GM12865 (cell line): ENCODE measurements around the gene ATXN2.
"Not testable (repeated sequence)": the region's sequence is repeated elsewhere in the genome, so short reads cannot be mapped to it uniquely, and the experiment has no call there.

ENCODE experiments used
- DNase-seq: peaks from one replicate; pipeline ENCODE4 v3.0.0; 2010; ENCODE audit warnings: low read depth
- H3K4me3 ChIP-seq: 2 replicates; pipeline ENCODE4 v1.5.1; 2011; ENCODE audit warnings: mild to moderate bottlenecking, low read depth, low read length, control low read depth
- CTCF ChIP-seq: IDR thresholded peaks from 2 replicates; pipeline ENCODE4 v1.5.1; 2011; ENCODE audit warnings: low read length, control low read depth, low read depth, inconsistent platforms; ENCODE audit not compliant: insufficient read depth; ENCODE audit errors: missing control alignments

Gene ATXN2

DNA sequence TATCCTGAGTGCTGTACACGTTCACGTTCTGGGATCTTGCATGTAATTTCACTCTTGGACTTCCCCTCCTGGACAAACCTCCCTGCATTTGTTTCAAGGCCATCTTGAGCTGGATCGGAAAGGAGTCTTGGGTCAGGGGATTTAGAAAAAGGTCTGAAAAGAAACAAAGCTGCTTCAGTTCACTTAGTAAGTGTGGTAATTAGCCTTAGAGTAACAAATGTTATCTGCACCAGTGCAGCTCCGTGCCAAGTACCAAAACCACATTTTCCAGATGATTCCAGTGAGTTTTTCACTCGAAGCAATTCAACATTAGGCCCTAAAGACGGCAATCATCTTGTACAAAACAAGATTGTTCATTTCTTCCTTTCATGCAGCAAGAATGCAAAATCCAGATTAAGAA lies 39.4 kb upstream of the ATXN2 start:
- TF ChIP-seq CTCF: no peak
- DNase-seq: no peak

DNA sequence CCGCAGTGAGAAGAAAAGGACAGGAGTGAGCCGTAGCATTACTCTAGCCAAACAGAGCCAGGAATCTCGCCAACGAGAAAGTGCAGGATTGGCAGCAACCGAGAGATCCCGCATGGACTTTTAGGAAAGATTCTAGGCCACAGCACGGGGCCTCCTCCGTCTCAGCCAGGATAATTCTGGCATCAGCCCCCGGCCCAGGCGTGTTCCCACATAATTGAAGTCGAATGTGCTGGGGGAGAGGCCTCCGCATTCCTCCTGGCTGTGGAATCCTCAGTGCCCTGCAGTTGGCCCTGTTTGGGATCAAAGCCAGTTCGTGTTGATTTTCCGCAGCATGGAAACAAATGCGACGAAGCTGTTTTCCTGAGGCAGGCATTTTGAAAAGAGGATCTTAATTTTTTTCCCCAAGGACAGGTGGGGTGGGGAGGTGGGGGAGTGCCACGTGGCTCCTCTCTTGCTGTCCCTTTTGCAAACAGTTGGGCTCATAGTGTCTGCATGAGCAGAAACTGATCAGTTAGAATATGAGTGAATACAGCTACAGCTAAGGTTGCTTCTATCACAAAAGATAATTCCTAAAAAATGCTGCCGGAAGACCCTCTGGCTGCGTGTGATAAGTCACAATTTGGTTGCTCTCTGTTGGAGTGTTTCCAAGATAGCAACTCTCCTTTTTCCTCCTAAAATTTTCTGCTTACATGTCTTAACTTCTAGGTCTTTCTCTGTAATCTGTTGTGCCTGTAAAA lies 37.3 kb upstream of the ATXN2 start:
- DNase-seq: no peak
- no peak overlapping the region for H3K4me3 ChIP-seq
- TF ChIP-seq CTCF: no peak

More for the DNA sequence above, 39.4 kb upstream of the ATXN2 start:
- H3K4me3 ChIP-seq: no peak overlapping the region

DNA sequence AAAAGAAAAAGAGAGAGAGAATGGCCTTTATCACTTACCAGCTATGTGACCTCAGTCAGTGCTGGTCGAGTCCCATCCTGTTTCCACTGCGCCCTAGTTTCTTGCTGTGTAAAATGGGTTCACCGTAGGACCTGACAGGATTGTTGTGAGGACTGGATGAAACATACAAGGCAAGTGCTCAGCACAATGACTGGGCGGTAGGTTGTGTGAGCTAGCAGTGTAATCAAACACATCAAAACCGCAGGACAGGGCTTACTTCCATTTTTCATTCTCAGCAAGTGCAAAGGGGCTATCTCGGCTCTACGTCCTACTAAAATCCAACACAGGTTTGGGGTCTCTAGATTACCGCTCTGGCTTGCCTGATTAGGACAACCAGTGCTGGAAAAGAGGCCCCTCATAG lies 36.4 kb upstream of the ATXN2 start:
- no peak overlapping the region for H3K4me3 ChIP-seq
- TF ChIP-seq CTCF: no peak
- DNase-seq: no peak

DNA sequence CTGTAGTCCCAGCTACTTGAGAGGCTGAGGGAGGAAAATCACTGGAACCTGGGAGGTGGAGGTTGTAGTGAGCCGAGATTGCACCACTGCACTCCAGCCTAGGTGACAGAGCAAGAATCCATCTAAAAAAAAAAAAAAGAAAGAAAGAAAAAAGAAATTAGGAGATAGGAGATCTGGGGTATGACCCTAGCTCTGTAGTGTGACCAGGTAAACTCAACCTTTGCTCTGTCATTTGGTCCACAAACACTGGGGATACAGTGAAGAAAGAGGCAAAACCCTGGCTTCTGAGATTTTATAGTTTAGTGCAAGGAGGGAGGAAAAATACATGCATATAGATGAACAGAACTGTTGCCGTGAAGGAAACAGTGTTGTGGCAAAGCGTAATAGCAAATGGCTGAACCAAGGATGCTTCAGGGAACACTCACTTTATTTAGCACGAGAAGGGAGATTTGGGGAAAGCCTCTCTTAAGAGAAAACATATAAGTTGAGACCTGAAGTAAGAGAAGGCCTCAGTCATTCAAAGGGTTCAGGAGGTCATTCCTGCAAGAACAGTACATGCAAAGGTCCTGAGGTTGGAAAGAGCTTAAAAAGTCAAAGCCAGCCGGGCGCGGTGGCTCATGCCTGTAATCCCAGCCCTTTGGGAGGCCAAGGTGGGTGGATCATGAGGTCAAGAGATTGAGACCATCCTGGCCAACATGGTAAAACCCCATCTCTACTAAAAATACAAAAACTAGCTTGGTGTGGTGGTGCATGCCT lies 29.6 kb upstream of the ATXN2 start:
- no peak for TF ChIP-seq CTCF
- no peak for DNase-seq
- H3K4me3 ChIP-seq: no peak overlapping the region

DNA sequence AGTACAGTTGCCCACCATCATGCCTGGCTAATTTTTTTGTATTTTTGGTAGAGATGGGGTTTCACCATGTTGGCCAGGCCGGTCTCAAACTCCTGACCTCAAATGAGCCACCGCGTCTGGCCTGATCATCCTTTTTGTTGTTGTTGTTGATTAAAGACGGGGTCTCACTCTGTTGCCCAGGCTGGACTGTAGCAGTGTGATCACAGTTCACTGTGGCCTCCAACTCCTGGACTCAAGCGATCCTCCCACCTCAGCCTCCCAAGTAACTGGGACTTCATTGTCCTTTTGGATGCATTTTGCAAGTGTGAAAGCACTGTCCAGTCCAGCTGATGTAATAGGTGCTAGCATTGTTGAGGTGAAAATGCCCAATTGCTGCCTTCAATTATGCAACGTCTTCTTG lies 27.1 kb upstream of the ATXN2 start:
- DNase-seq: no peak
- TF ChIP-seq CTCF: no peak
- H3K4me3 ChIP-seq: no peak overlapping the region

DNA sequence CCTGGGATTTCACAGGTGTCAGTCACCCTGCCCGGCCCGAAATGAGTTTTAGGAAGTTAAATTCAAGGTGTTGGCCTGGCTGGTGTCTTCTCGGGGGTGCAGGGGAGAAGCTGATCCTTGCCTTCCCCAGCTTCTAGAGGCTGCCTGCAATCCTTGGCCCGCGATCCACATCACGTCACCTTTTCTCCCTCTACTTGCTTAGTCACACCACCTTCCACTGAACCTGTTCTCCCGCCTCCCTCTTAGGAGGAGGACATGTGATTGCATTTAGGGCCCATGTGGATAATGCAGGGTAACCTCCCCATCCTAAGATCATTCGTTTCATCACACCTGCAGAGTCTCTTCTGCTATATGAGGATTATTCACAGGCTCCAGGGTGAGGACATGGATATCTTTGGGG lies 25.4 kb upstream of the ATXN2 start:
- DNase-seq: no peak
- no peak for TF ChIP-seq CTCF
- no peak overlapping the region for H3K4me3 ChIP-seq

DNA sequence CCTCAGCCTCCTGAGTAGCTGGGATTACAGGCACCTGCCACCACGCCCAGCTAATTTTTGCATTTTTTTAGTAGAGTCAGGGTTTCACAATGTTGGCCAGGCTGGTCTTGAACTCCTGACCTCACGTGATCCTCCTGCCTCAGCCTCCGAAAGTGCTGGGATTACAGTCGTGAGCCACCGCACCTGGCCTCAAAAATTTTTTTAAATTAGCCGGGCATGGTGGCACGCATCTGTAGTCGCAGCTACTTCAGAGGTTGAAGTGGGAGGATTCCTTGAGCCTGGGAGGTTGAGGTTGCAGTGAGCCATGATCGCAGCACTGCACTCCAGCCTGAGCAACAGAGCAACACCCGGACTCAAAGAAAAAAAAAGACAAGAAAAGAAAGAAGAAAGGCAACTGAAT lies 18.7 kb upstream of the ATXN2 start:
- DNase-seq, H3K4me3 ChIP-seq: not testable (repeated sequence)
